ENCODE data around the gene KLHL1. TPM values are rescaled to one million over a fixed set of nuclear protein-coding genes. Genes with fewer than 3 reads are reported as not detected.

KLHL1 gene
- total RNA-seq, 2 donors from 2014 or later, result not detected

GRCh38 chr13:69903081-69903480, 205.2 kb downstream of the KLHL1 start:
- DNase-seq (ENCODE audit: low spot score) (no peak), ATAC-seq (no peak)
- Mint-ChIP-seq H3K4me1 (ENCODE audit: low read depth in 2 of 2) (no peaks in the 10 kb centered on the region), H3K36me3 (peaks cover 6% of the 10 kb centered on the region), H3K9me3 (peaks cover 18% of the 10 kb centered on the region), H3K4me3 (no peak overlapping the region), H3K27me3 (no peaks in the 10 kb centered on the region), H3K27ac (no peak overlapping the region)

- Mint-ChIP-seq H3K9me3 (peaks cover 10% of the 10 kb centered on the region), H3K27ac (no peak overlapping the region), H3K4me3 (no peak overlapping the region), H3K4me1 (ENCODE audit: low read depth in 2 of 2) (no peaks in the 10 kb centered on the region), H3K36me3 (no peaks in the 10 kb centered on the region), H3K27me3 (no peaks in the 10 kb centered on the region)
- ATAC-seq (no peak), DNase-seq (ENCODE audit: low spot score) (no peak)
These were observed 225.8 kb downstream of the KLHL1 start for GRCh38 chr13:69882451-69882850.

GRCh38 chr13:69879936-69880335, 228.3 kb downstream of the KLHL1 start:
- ATAC-seq, result no peak

GRCh38 chr13:69872321-69873047, 235.8 kb downstream of the KLHL1 start:
- no peak for ATAC-seq
- H3K9me3 Mint-ChIP-seq, result peaks cover 17% of the 10 kb centered on the region
- no peak overlapping the region for H3K4me3 Mint-ChIP-seq
- H3K36me3 Mint-ChIP-seq, result peaks cover 8% of the 10 kb centered on the region
- no peaks in the 10 kb centered on the region for H3K4me1 Mint-ChIP-seq (ENCODE audit: low read depth in 2 of 2)
- no peak for DNase-seq (ENCODE audit: low spot score)
- H3K27me3 Mint-ChIP-seq, result no peaks in the 10 kb centered on the region
- no peak overlapping the region for H3K27ac Mint-ChIP-seq

More at GRCh38 chr13:69879936-69880335, 228.3 kb downstream of the KLHL1 start:
- Mint-ChIP-seq H3K4me3 (no peak overlapping the region), H3K27me3 (no peaks in the 10 kb centered on the region), H3K4me1 (ENCODE audit: low read depth in 2 of 2) (no peaks in the 10 kb centered on the region), H3K36me3 (no peaks in the 10 kb centered on the region), H3K27ac (no peak overlapping the region), H3K9me3 (peaks cover 12% of the 10 kb centered on the region)
- no peak for DNase-seq (ENCODE audit: low spot score)

GRCh38 chr13:69866555-69866954, 241.7 kb downstream of the KLHL1 start:
- DNase-seq (ENCODE audit: low spot score), result no peak
- H3K27me3 Mint-ChIP-seq, result no peaks in the 10 kb centered on the region
- no peaks in the 10 kb centered on the region for H3K4me1 Mint-ChIP-seq (ENCODE audit: low read depth in 2 of 2)
- H3K36me3 Mint-ChIP-seq, result peaks cover 3% of the 10 kb centered on the region
- ATAC-seq, result no peak
- peaks cover 4% of the 10 kb centered on the region for H3K9me3 Mint-ChIP-seq
- no peak overlapping the region for H3K27ac Mint-ChIP-seq
- H3K4me3 Mint-ChIP-seq, result no peak overlapping the region

GRCh38 chr13:69857183-69857821, 250.9 kb downstream of the KLHL1 start:
- DNase-seq (ENCODE audit: low spot score), result no peak

GRCh38 chr13:69856331-69856730, 251.9 kb downstream of the KLHL1 start:
- ATAC-seq (no peak), DNase-seq (ENCODE audit: low spot score) (no peak)
- no peaks in the 10 kb centered on the region for H3K36me3 Mint-ChIP-seq
- no peaks in the 10 kb centered on the region for H3K27me3 Mint-ChIP-seq
- H3K9me3 Mint-ChIP-seq, result peaks cover 12% of the 10 kb centered on the region
- no peak overlapping the region for H3K27ac Mint-ChIP-seq
- no peak overlapping the region for H3K4me3 Mint-ChIP-seq
- H3K4me1 Mint-ChIP-seq (ENCODE audit: low read depth in 2 of 2), result no peaks in the 10 kb centered on the region

More at GRCh38 chr13:69857183-69857821, 250.9 kb downstream of the KLHL1 start:
- Mint-ChIP-seq H3K27ac (no peak overlapping the region), H3K9me3 (peaks cover 10% of the 10 kb centered on the region), H3K27me3 (no peaks in the 10 kb centered on the region), H3K4me3 (no peak overlapping the region), H3K36me3 (no peaks in the 10 kb centered on the region), H3K4me1 (ENCODE audit: low read depth in 2 of 2) (no peaks in the 10 kb centered on the region)
- no peak for ATAC-seq

- Mint-ChIP-seq H3K27me3 (no peaks in the 10 kb centered on the region), H3K27ac (no peak overlapping the region), H3K9me3 (peaks cover 32% of the 10 kb centered on the region), H3K4me1 (ENCODE audit: low read depth in 2 of 2) (no peaks in the 10 kb centered on the region), H3K36me3 (peaks cover 12% of the 10 kb centered on the region), H3K4me3 (no peak overlapping the region)
- ATAC-seq (no peak), DNase-seq (ENCODE audit: low spot score) (no peak)
These were observed 279.7 kb downstream of the KLHL1 start for GRCh38 chr13:69828527-69828926.

- no peak overlapping the region for H3K4me3 Mint-ChIP-seq
- no peaks in the 10 kb centered on the region for H3K27me3 Mint-ChIP-seq
- no peak for ATAC-seq
These were observed 288.1 kb downstream of the KLHL1 start for GRCh38 chr13:69820180-69820579.

GRCh38 chr13:69817333-69817869, 290.9 kb downstream of the KLHL1 start:
- H3K36me3 Mint-ChIP-seq, result peaks cover 6% of the 10 kb centered on the region
- ATAC-seq, result no peak
- H3K4me3 Mint-ChIP-seq, result no peak overlapping the region
- H3K9me3 Mint-ChIP-seq, result peaks cover 11% of the 10 kb centered on the region
- no peak for DNase-seq (ENCODE audit: low spot score)
- no peaks in the 10 kb centered on the region for H3K27me3 Mint-ChIP-seq
- H3K27ac Mint-ChIP-seq, result no peak overlapping the region
- H3K4me1 Mint-ChIP-seq (ENCODE audit: low read depth in 2 of 2), result no peaks in the 10 kb centered on the region

More at GRCh38 chr13:69820180-69820579, 288.1 kb downstream of the KLHL1 start:
- H3K36me3 Mint-ChIP-seq, result no peaks in the 10 kb centered on the region
- H3K27ac Mint-ChIP-seq, result no peak overlapping the region
- no peak for DNase-seq (ENCODE audit: low spot score)
- peaks cover 10% of the 10 kb centered on the region for H3K9me3 Mint-ChIP-seq
- no peaks in the 10 kb centered on the region for H3K4me1 Mint-ChIP-seq (ENCODE audit: low read depth in 2 of 2)

- Mint-ChIP-seq H3K9me3 (peaks cover 26% of the 10 kb centered on the region), H3K27ac (no peak overlapping the region), H3K36me3 (peaks cover 9% of the 10 kb centered on the region), H3K4me1 (ENCODE audit: low read depth in 2 of 2) (no peaks in the 10 kb centered on the region), H3K27me3 (no peaks in the 10 kb centered on the region), H3K4me3 (no peak overlapping the region)
- DNase-seq (ENCODE audit: low spot score), result no peak
- ATAC-seq, result no peak
These were observed 299.1 kb downstream of the KLHL1 start for GRCh38 chr13:69809152-69809551.

GRCh38 chr13:69796256-69796655, 312.0 kb downstream of the KLHL1 start:
- Mint-ChIP-seq H3K9me3 (peaks cover 9% of the 10 kb centered on the region), H3K27me3 (no peaks in the 10 kb centered on the region), H3K36me3 (peaks cover 7% of the 10 kb centered on the region), H3K4me1 (ENCODE audit: low read depth in 2 of 2) (no peaks in the 10 kb centered on the region), H3K27ac (no peak overlapping the region), H3K4me3 (no peak overlapping the region)
- ATAC-seq (no peak), DNase-seq (ENCODE audit: low spot score) (no peak)

GRCh38 chr13:69793783-69794453, 314.3 kb downstream of the KLHL1 start:
- Mint-ChIP-seq H3K27me3 (no peaks in the 10 kb centered on the region), H3K36me3 (peaks cover 7% of the 10 kb centered on the region), H3K9me3 (peaks cover 8% of the 10 kb centered on the region), H3K27ac (no peak overlapping the region), H3K4me3 (no peak overlapping the region), H3K4me1 (ENCODE audit: low read depth in 2 of 2) (no peaks in the 10 kb centered on the region)
- DNase-seq (ENCODE audit: low spot score), result no peak
- ATAC-seq, result no peak

- DNase-seq (ENCODE audit: low spot score), result no peak
- Mint-ChIP-seq H3K4me3 (no peak overlapping the region), H3K4me1 (ENCODE audit: low read depth in 2 of 2) (no peaks in the 10 kb centered on the region)
These were observed 331.3 kb downstream of the KLHL1 start for GRCh38 chr13:69776937-69777336.

More at GRCh38 chr13:69776937-69777336, 331.3 kb downstream of the KLHL1 start:
- Mint-ChIP-seq H3K27ac (no peak overlapping the region), H3K27me3 (no peaks in the 10 kb centered on the region), H3K36me3 (no peaks in the 10 kb centered on the region), H3K9me3 (peaks cover 3% of the 10 kb centered on the region)
- no peak for ATAC-seq
